ENCODE measurements around the gene CENPU.

GRCh38 chr4:184699941-184700340, 34.0 kb downstream of the CENPU start:
- TF ChIP-seq CREB1 (IDR thresholded peaks at IDR 0.05) (no peak), TEAD4 (IDR thresholded peaks at IDR 0.05; ENCODE audit: low read depth, low read length) (no peak), CTCF (IDR thresholded peaks at IDR 0.05; ENCODE audit: control extremely low read depth in 1 of 3, insufficient read depth in 1 of 3, low read depth in 1 of 3, low read length in 3 of 3) (no peak), USF2 (IDR thresholded peaks at IDR 0.05; ENCODE audit: low read length) (no peak), POLR2AphosphoS5 (IDR thresholded peaks at IDR 0.05; ENCODE audit: low read depth, low read length) (no peak), JUN (IDR thresholded peaks at IDR 0.05; ENCODE audit: low read depth, low read length) (no peak), EP300 (IDR thresholded peaks at IDR 0.05; ENCODE audit: borderline replicate concordance in 1 of 2, low read depth in 2 of 2, low read length in 2 of 2) (no peak), E2F6 (IDR thresholded peaks at IDR 0.05) (no peak), NANOG (IDR thresholded peaks at IDR 0.05; ENCODE audit: insufficient read depth, low read depth, low read length, poor library complexity, severe bottlenecking) (no peak), POLR2A (IDR thresholded peaks at IDR 0.05; ENCODE audit: control extremely low read depth in 1 of 2, low read depth in 2 of 2, low read length in 2 of 2) (no peak), SIN3A (conservative IDR thresholded peaks at IDR 0.05 in 1 of 2, IDR thresholded peaks at IDR 0.05 in 1 of 2; ENCODE audit: low read depth in 1 of 2, low read length in 2 of 2) (no peak)

Measured in H1 (cell line).